Right renal pelvis (tissue), 4 donors: Measurements from ENCODE around the gene STX11. TPM values are rescaled to one million over a fixed set of nuclear protein-coding genes. Genes with fewer than 3 reads are reported as not detected.
"Not testable (repeated sequence)": the region's sequence is repeated elsewhere in the genome, so short reads cannot be mapped to it uniquely, and the experiment has no call there.

Experiments
- DNase-seq, 4 donors: peaks; one replicate each; pipeline ENCODE4 v3.0.0-alpha.2; 2013; ENCODE audit warnings: low read depth in 4 of 4, low spot score in 3 of 4, missing footprints in 1 of 4
- polyA plus RNA-seq, 4 donors: library from polyadenylated mRNA; unstranded; fragments of 120-200 nt; gene quantifications; one replicate each; pipeline ENCODE4 v1.2.1, GENCODE V29; 2013; ENCODE audit not compliant: insufficient read length in 4 of 4

STX11 gene
- polyA plus RNA-seq, 4 donors, result 0.73 to 1.3 (median 0.89) TPM

GRCh38 chr6:144170044-144170443 lies 19.7 kb downstream of the STX11 start:
- DNase-seq, result no peak

GRCh38 chr6:144171406-144171805 lies 21.1 kb downstream of the STX11 start:
- no peak for DNase-seq

GRCh38 chr6:144174006-144174405 lies 23.7 kb downstream of the STX11 start:
- no peak for DNase-seq

GRCh38 chr6:144176043-144176442 lies 25.7 kb downstream of the STX11 start:
- no peak for DNase-seq

- no peak for DNase-seq
Observed at GRCh38 chr6:144177726-144178125, 27.4 kb downstream of the STX11 start.

- no peak for DNase-seq
Observed at GRCh38 chr6:144178323-144178722, 28.0 kb downstream of the STX11 start.

- no peak for DNase-seq
Observed at GRCh38 chr6:144179237-144179636, 28.9 kb downstream of the STX11 start.

- DNase-seq, result no peak
Observed at GRCh38 chr6:144179828-144180227, 29.5 kb downstream of the STX11 start.

- DNase-seq, result not testable (repeated sequence)
Observed at GRCh38 chr6:144180354-144180753, 30.0 kb downstream of the STX11 start.

GRCh38 chr6:144181639-144182038 lies 31.3 kb downstream of the STX11 start:
- DNase-seq, result no peak

- DNase-seq, result not testable (repeated sequence)
Observed at GRCh38 chr6:144184186-144184585, 33.9 kb downstream of the STX11 start.

GRCh38 chr6:144185133-144185836 lies 35.0 kb downstream of the STX11 start:
- no peak for DNase-seq

- DNase-seq, result no peak
Observed at GRCh38 chr6:144186817-144187625, 36.7 kb downstream of the STX11 start.

GRCh38 chr6:144189351-144189750 lies 39.0 kb downstream of the STX11 start:
- DNase-seq, result no peak

GRCh38 chr6:144190080-144190479 lies 39.8 kb downstream of the STX11 start:
- DNase-seq, result no peak

GRCh38 chr6:144190593-144190992 lies 40.3 kb downstream of the STX11 start:
- no peak for DNase-seq

GRCh38 chr6:144193181-144193580 lies 42.9 kb downstream of the STX11 start:
- DNase-seq, result no peak

- DNase-seq, result no peak
Observed at GRCh38 chr6:144194293-144194810, 44.0 kb downstream of the STX11 start.

GRCh38 chr6:144195671-144196270 lies 45.5 kb downstream of the STX11 start:
- DNase-seq, result no peak

- DNase-seq, result no peak
Observed at GRCh38 chr6:144197919-144198318, 47.6 kb downstream of the STX11 start.

GRCh38 chr6:144202879-144203468 lies 52.7 kb downstream of the STX11 start:
- no peak for DNase-seq
